HL-60 (cell line): ENCODE data around the gene STK32B.

Experiments
- DNase-seq, 2 experiments: peaks; one replicate each; pipeline ENCODE4 v3.0.0-alpha.2; 2010 to 2020; ENCODE audit warnings: low read depth in 1 of 2, low spot score in 1 of 2
- H3K27ac ChIP-seq: fragments of 250-450 bp; sonication (Bioruptor Pico); replicated peaks from 2 replicates; pipeline ENCODE4 v1.5.1; 2020; ENCODE audit warnings: mild to moderate bottlenecking, moderate library complexity
- H3K27me3 ChIP-seq: fragments of 250-450 bp; sonication (Bioruptor Pico); 2 replicates; pipeline ENCODE4 v1.5.1; 2021; ENCODE audit warnings: mild to moderate bottlenecking, moderate library complexity; ENCODE audit not compliant: insufficient read depth, poor library complexity, severe bottlenecking
- H3K4me3 ChIP-seq: replicated peaks from 2 replicates; pipeline ENCODE4 v1.5.1; 2011; ENCODE audit warnings: mild to moderate bottlenecking, control low read depth, low read length; ENCODE audit not compliant: insufficient read depth
- CTCF ChIP-seq: IDR thresholded peaks from one replicate; pipeline ENCODE4 v1.5.1; 2011; ENCODE audit warnings: low read length, control low read depth, inconsistent platforms; ENCODE audit not compliant: insufficient read depth
- GABPA ChIP-seq: IDR thresholded peaks from 2 replicates; pipeline ENCODE4 v1.6.1; 2012; ENCODE audit warnings: low read depth
- POLR2AphosphoS5 ChIP-seq: IDR thresholded peaks from 2 replicates; pipeline ENCODE4 v1.6.1; 2012; ENCODE audit warnings: low read depth
- REST ChIP-seq: IDR thresholded peaks from 2 replicates; pipeline ENCODE4 v1.6.1; 2012; ENCODE audit warnings: low read depth; ENCODE audit not compliant: insufficient replicate concordance
- SPI1 ChIP-seq: IDR thresholded peaks from 2 replicates; pipeline ENCODE4 v1.6.1; 2012; ENCODE audit warnings: low read depth, mild to moderate bottlenecking, borderline replicate concordance

STK32B gene

GRCh38 chr4:5387457-5387856, 336.2 kb downstream of the STK32B start:
- Histone ChIP-seq H3K27me3 (no peaks in the 10 kb centered on the region), H3K4me3 (no peak overlapping the region), H3K27ac (no peak overlapping the region)
- DNase-seq = no peak
- TF ChIP-seq SPI1 (no peak), GABPA (no peak), REST (no peak), CTCF (no peak), POLR2AphosphoS5 (no peak)

DNA sequence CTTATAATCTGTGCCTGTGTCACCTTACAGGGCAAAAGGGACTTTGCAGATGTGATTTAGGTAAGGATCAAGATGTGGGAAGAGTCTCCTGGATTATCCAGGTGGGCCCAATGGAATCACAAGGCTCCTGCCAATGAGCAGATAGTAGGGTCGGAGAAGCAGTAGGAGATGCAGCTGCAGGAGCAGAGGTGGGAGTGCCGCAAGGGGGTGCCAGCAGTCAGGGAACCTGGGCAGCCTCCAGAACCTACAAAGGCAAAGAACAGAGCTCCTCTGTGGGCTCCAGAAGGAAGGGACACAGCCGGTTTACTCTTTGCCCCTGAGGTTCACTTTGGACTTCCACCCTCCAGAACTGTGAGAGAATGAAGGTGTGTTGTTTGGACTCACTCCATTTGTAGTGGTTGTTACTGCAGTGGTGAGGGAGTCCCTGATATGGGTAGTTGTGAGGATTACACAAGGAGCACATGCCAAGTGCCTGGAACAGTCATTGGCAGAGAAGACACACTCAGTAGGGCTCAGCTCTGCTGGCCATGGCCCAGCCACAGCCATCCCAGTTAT, 338.6 kb downstream of the STK32B start:
- H3K27ac ChIP-seq = no peak overlapping the region
- TF ChIP-seq REST (no peak), CTCF (no peak), GABPA (no peak), SPI1 (no peak), POLR2AphosphoS5 (no peak)
- no peaks in the 10 kb centered on the region for H3K27me3 ChIP-seq
- H3K4me3 ChIP-seq = no peak overlapping the region
- no peak for DNase-seq

- H3K4me3 ChIP-seq = no peak overlapping the region
- TF ChIP-seq GABPA = no peak
- no peak for TF ChIP-seq REST
- TF ChIP-seq CTCF = no peak
- no peak for TF ChIP-seq SPI1
- no peak for TF ChIP-seq POLR2AphosphoS5
- no peak for DNase-seq
- no peaks in the 10 kb centered on the region for H3K27me3 ChIP-seq
- H3K27ac ChIP-seq = no peak overlapping the region
Observed at GRCh38 chr4:5391492-5391891, 340.2 kb downstream of the STK32B start.
